Measurements from ENCODE around the gene SPATA13. TPM values are rescaled to one million over a fixed set of nuclear protein-coding genes. Genes with fewer than 3 reads are reported as not detected.

SPATA13 gene
- total RNA-seq = 4.0 and 7.5 TPM in 2 replicates

DNA sequence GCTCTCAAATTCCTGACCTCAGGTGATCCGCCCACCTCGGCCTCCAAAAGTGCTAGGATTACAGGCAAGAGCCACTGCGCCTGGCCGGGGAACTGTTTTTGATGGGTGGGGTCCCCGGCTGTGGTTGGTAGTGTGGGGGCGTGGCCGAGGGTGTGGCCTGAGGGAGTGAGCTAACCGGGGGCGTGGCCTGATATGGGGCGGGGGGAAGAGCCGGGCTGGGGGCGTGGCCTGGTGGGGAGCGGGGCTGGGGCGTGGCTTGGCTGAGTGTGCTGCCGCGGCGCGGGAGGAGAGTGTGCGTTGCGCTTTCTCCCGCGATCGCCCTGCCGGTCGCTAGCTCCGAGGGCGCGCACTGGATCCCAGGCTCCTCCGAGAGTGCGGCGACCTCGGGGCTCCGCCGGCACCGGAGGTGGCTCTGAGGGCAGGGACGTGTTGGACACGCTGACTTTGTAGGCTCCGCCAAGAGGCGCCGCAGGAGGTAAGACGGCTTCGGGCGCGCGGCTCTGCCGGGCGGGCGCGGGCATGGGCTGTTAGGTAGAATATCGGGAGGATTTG, at the start of gene SPATA13:
Gene SPATA13, plus strand, starts transcription at position 263 of the 552 bp plus-strand sequence. CDS start 62,210 bp downstream, outside the sequence.

DNA sequence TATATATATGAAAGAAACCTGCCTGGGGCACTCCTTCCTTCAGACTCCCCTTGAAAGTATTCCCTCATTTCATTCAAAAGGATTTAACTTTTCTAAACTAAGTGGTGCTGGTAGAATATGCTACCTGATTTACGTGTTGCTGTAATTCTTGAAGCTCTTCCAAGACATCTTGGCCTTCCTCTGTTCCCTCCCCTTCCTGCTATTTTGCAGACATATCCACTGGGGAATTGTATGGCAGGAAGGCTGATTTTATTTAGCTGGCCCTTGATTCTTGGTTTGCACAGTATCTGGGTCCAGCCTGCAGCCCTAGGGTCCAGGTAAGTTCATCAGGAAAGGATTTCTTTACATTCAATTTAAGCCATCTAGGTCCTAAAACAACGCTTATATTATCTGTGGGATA, 148.8 kb downstream of the SPATA13 start, which contains the start of gene C1QTNF9:
Gene C1QTNF9, plus strand, starts transcription at position 281 of the 400 bp plus-strand sequence. CDS start 6,424 bp downstream, outside the sequence.

Other genes with a start within 250 kb of the SPATA13 start
- gene C1QTNF9, start 148.9 kb downstream of the SPATA13 start, total RNA-seq = not detected in 2 replicates